GM13977 (cell line): Measurements from ENCODE around the gene CYP2J2.
"Not testable (repeated sequence)": the region's sequence is repeated elsewhere in the genome, so short reads cannot be mapped to it uniquely, and the experiment has no call there.

ENCODE experiments used
- DNase-seq: peaks from one replicate; pipeline ENCODE4 v3.0.0; 2012; ENCODE audit warnings: low spot score
- in situ Hi-C: fragments of 300-500 bp; cut with MboI; formaldehyde crosslinking; loops from one replicate; pipeline ENCODE4 v1.12.0; 2022; ENCODE audit warnings: low sequenced_read_pairs, low pct_unique_long_range_greater_than_20kb, mixed read lengths, inconsistent platforms; ENCODE audit not compliant: unreplicated experiment
- TF ChIP-seq, protein P1 (sequence below): IDR thresholded peaks from 2 replicates; pipeline ENCODE4 v1.5.1; 2012; ENCODE audit warnings: mild to moderate bottlenecking, control low read depth; ENCODE audit not compliant: insufficient read depth; ENCODE audit errors: extremely low read depth, missing control alignments

The CYP2J2 gene

DNA sequence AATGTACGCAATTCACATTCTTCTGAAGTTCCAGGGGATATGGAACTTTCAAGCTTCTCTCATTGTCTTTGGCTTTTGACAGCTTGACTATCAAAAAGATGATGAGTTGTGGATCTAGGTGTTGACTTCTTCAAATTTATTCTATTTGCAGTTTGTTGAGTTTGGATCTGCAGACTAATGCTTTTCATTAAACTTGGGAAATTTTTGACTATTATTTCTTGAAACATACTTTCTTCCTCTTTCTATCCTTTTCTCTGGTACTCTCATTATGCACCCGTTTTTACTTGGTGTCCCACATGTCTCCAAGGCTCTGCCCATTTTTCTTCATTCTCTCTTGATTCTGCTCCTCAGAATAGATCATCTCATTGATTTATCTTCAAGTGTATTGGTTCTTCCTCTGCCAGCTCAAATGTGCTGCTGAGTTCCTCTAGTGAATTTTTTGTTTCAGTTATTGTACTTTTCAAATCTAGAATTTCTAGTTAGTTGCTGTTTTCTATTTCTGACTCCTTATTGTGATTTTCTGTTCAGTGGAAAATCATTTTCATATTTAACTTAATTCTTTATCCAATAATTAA lies 49.4 kb downstream of the CYP2J2 start:
- no peak for DNase-seq
- in situ Hi-C loops, result no loop called here
- TF ChIP-seq, protein P1, sequence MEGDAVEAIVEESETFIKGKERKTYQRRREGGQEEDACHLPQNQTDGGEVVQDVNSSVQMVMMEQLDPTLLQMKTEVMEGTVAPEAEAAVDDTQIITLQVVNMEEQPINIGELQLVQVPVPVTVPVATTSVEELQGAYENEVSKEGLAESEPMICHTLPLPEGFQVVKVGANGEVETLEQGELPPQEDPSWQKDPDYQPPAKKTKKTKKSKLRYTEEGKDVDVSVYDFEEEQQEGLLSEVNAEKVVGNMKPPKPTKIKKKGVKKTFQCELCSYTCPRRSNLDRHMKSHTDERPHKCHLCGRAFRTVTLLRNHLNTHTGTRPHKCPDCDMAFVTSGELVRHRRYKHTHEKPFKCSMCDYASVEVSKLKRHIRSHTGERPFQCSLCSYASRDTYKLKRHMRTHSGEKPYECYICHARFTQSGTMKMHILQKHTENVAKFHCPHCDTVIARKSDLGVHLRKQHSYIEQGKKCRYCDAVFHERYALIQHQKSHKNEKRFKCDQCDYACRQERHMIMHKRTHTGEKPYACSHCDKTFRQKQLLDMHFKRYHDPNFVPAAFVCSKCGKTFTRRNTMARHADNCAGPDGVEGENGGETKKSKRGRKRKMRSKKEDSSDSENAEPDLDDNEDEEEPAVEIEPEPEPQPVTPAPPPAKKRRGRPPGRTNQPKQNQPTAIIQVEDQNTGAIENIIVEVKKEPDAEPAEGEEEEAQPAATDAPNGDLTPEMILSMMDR, result no peak

GRCh38 chr1:59871746-59872145 lies 54.8 kb downstream of the CYP2J2 start:
- in situ Hi-C loops, result no loop called here
- DNase-seq, result no peak
- TF ChIP-seq, protein P1, result no peak

DNA sequence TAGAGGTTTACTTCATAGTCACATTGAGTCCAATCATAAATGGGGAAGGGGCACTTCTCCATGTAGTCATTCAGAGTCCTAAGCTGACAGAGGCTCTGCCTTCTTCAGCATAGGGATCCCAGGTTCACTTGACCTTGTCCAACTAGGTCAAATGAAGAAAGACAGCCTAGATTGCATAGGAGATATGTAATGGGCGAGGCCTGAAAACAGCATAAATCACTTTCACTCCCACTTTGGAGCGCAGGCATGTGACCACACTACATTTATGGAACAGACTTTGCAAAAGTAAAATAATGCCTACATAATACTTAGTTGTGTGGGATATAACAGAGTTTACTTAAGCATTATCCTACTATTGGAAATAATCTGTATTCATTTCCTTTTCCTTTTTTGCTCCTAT lies 60.1 kb downstream of the CYP2J2 start:
- DNase-seq, result no peak
- TF ChIP-seq, protein P1, result no peak
- in situ Hi-C loops, result no loop called here

DNA sequence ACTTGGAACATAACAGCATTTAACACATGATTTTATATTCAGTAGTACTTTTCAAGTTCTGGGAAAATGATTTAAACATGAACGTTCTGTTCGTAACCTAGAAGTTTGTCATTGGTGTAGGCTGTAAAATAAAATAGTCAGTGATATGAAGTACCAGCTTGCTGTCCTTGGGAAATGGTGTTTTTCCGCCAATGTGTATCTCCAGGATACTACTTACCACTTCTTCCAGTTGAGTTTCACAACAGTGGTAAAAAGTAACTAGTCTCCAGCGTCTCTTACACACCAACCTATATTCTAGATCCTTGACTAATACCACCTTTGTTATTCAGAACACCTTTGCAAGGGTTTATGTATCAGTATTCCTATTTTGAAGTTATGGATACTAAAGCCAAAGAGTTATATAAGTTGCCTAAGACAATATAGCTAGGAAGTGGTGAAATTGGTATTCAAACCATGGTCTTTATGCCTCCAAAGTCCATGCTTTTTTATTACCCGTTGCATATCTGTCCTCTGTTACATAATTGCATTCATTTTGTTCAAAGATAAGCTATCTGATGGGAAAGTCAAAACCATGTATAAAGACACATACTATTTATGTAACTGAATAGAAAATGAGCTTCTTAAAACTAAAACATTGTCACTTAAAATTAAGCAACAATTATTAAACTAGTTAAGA lies 68.8 kb downstream of the CYP2J2 start:
- in situ Hi-C loops, result no loop called here
- TF ChIP-seq, protein P1, result no peak
- DNase-seq, result no peak

DNA sequence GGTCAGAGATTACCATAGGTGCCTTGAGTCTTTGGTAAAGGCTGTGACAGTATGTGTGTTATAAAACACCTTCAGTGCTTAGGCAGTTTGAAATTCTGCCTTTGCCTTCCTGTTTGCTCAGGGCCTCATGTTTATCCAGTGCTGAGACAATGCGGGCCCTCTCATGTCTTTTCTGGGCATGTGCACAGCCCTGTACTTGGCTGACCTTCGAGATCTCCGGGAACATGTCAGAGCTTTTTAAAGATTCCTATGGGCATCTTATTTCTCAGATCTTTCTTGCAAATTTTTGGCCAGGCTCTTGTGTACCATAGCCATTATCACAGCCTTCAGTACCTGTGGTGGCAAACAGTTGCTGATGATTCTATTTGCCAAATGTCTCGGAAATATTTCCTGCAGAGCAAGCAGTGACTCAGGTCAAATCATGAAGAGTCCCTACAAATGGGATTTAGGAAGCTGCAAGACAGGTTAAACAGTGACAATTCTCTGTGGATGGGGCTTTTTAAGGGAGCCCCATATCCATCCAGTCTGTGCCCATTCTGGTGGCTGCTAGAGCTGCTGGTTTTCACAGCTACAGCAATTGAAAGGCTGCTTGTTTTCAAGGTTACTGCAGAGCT lies 69.7 kb downstream of the CYP2J2 start:
- TF ChIP-seq, protein P1, result no peak
- in situ Hi-C loops, result no loop called here
- no peak for DNase-seq

- DNase-seq, in situ Hi-C loops: not testable (repeated sequence)
Measured at GRCh38 chr1:59855297-59855696, 71.3 kb downstream of the CYP2J2 start.

- no peak for DNase-seq
- in situ Hi-C loops, result no loop called here
- TF ChIP-seq, protein P1, result no peak
Measured at GRCh38 chr1:59852117-59852516, 74.5 kb downstream of the CYP2J2 start.
